SKM-1 (cell line): ENCODE measurements around the gene CA11.

Experiments
- DNase-seq: peaks from one replicate; lab custom pipeline; 2025; ENCODE audit not compliant: unreplicated experiment; lab: John Stamatoyannopoulos, UW

The CA11 gene

GRCh38 chr19:48629599-48630295 is 16.2 kb downstream of the CA11 start:
- no peak for DNase-seq

GRCh38 chr19:48629297-48629598 is 16.7 kb downstream of the CA11 start:
- no peak for DNase-seq

GRCh38 chr19:48628486-48629296 is 17.3 kb downstream of the CA11 start:
- no peak for DNase-seq

- DNase-seq, result no peak
These were observed 18.1 kb downstream of the CA11 start for GRCh38 chr19:48627865-48628314.

GRCh38 chr19:48627201-48627864 is 18.7 kb downstream of the CA11 start:
- DNase-seq, result no peak

GRCh38 chr19:48625891-48626327 is 20.1 kb downstream of the CA11 start:
- DNase-seq, result no peak

GRCh38 chr19:48624791-48625723 is 20.9 kb downstream of the CA11 start:
- no peak for DNase-seq

- DNase-seq, result no peak
These were observed 21.9 kb downstream of the CA11 start for GRCh38 chr19:48624067-48624594.

GRCh38 chr19:48623556-48624066 is 22.4 kb downstream of the CA11 start:
- DNase-seq, result no peak

GRCh38 chr19:48619692-48620585 is 26.0 kb downstream of the CA11 start:
- no peak for DNase-seq

- peak; percentile 79 for DNase-seq
These were observed 26.9 kb downstream of the CA11 start, which contains the start of the genes RPL18 and SPHK2 for GRCh38 chr19:48618916-48619691. Gene RPL18, minus strand, starts transcription at chr19:48619178. Its CDS starts 35 bp downstream, at chr19:48619143. Gene SPHK2, plus strand, starts transcription at chr19:48619506. Its CDS starts 1,009 bp downstream, at chr19:48620515.

- DNase-seq, result no peak
These were observed 27.6 kb downstream of the CA11 start for GRCh38 chr19:48618278-48618915.

- DNase-seq, result no peak
These were observed 28.6 kb downstream of the CA11 start for GRCh38 chr19:48617146-48617937.

- no peak for DNase-seq
These were observed 29.4 kb downstream of the CA11 start for GRCh38 chr19:48616491-48617056.

- DNase-seq, result no peak
These were observed 29.9 kb downstream of the CA11 start for GRCh38 chr19:48616041-48616436.

- DNase-seq, result no peak
These were observed 30.6 kb downstream of the CA11 start for GRCh38 chr19:48615231-48616040.
